MM.1S (cell line): ENCODE results near the gene ILF3.

Source experiments
- DNase-seq: peaks from one replicate; pipeline ENCODE4 v3.0.0-alpha.2; 2015
- H2AFZ ChIP-seq: fragments of 300-600 bp; sonication (generic); 2 replicates; pipeline ENCODE4 v1.6.0; 2016; ENCODE audit warnings: antibody characterized with exemption, low read length
- H3F3A ChIP-seq: fragments of 300-600 bp; sonication (generic); 2 replicates; pipeline ENCODE4 v1.6.1; 2016; ENCODE audit warnings: mild to moderate bottlenecking, antibody characterized with exemption, low read length, moderate library complexity, mixed read lengths; ENCODE audit not compliant: insufficient read depth
- H3K27ac ChIP-seq: fragments of 300-600 bp; sonication (generic); 2 replicates; pipeline ENCODE4 v1.5.1; 2016; ENCODE audit warnings: mild to moderate bottlenecking, low read length
- H3K27me3 ChIP-seq: fragments of 300-600 bp; sonication (generic); replicated peaks from 2 replicates; pipeline ENCODE4 v1.6.0; 2016; ENCODE audit warnings: low read length; ENCODE audit not compliant: insufficient read depth
- H3K36me3 ChIP-seq: fragments of 300-600 bp; sonication (generic); replicated peaks from 2 replicates; pipeline ENCODE4 v1.6.1; 2016; ENCODE audit warnings: mild to moderate bottlenecking, low read length, mixed read lengths; ENCODE audit not compliant: insufficient read depth
- H3K4me1 ChIP-seq: fragments of 300-600 bp; sonication (generic); 2 replicates; pipeline ENCODE4 v1.6.1; 2016; ENCODE audit warnings: low read length, mixed read lengths
- H3K4me2 ChIP-seq: fragments of 300-600 bp; sonication (generic); 2 replicates; pipeline ENCODE4 v1.6.0; 2016; ENCODE audit warnings: low read depth, low read length
- H3K4me3 ChIP-seq: fragments of 300-600 bp; sonication (generic); 2 replicates; pipeline ENCODE4 v1.5.1; 2016; ENCODE audit warnings: low read length, mixed read lengths
- H3K79me2 ChIP-seq: fragments of 300-600 bp; sonication (generic); 2 replicates; pipeline ENCODE4 v1.6.1; 2016; ENCODE audit warnings: mixed run types, low read length, mixed read lengths
- H3K9ac ChIP-seq: fragments of 300-600 bp; sonication (generic); 2 replicates; pipeline ENCODE4 v1.6.1; 2016; ENCODE audit warnings: low read length, mixed read lengths
- H3K9me2 ChIP-seq: fragments of 300-600 bp; sonication (generic); replicated peaks from 2 replicates; pipeline ENCODE4 v1.6.1; 2016; ENCODE audit warnings: mild to moderate bottlenecking, low read length, mixed read lengths; ENCODE audit not compliant: insufficient read depth
- H3K9me3 ChIP-seq: fragments of 300-600 bp; sonication (generic); replicated peaks from 2 replicates; pipeline ENCODE4 v1.6.1; 2016; ENCODE audit warnings: mild to moderate bottlenecking, low read length, mixed read lengths; ENCODE audit not compliant: insufficient read depth
- H4K20me1 ChIP-seq: fragments of 300-600 bp; sonication (generic); 2 replicates; pipeline ENCODE4 v1.6.1; 2016; ENCODE audit warnings: mild to moderate bottlenecking, low read length, moderate library complexity, mixed read lengths; ENCODE audit not compliant: insufficient read depth
- EZH2 ChIP-seq: fragments of 300-600 bp; sonication (generic); optimal IDR thresholded peaks from 2 replicates; pipeline ENCODE3; 2017; ENCODE audit warnings: low read depth, mild to moderate bottlenecking, antibody characterized with exemption, low read length, mixed read lengths
- EZH2phosphoT487 ChIP-seq: fragments of 300-600 bp; sonication (generic); IDR thresholded peaks from 2 replicates; pipeline ENCODE4 v1.6.1; 2018; ENCODE audit warnings: antibody characterized with exemption, low read length
- TF ChIP-seq, protein P1 (sequence below): fragments of 300-600 bp; sonication (generic); IDR thresholded peaks from 2 replicates; pipeline ENCODE4 v1.5.1; 2016; ENCODE audit warnings: antibody characterized with exemption, low read length, mixed read lengths

Gene ILF3

DNA sequence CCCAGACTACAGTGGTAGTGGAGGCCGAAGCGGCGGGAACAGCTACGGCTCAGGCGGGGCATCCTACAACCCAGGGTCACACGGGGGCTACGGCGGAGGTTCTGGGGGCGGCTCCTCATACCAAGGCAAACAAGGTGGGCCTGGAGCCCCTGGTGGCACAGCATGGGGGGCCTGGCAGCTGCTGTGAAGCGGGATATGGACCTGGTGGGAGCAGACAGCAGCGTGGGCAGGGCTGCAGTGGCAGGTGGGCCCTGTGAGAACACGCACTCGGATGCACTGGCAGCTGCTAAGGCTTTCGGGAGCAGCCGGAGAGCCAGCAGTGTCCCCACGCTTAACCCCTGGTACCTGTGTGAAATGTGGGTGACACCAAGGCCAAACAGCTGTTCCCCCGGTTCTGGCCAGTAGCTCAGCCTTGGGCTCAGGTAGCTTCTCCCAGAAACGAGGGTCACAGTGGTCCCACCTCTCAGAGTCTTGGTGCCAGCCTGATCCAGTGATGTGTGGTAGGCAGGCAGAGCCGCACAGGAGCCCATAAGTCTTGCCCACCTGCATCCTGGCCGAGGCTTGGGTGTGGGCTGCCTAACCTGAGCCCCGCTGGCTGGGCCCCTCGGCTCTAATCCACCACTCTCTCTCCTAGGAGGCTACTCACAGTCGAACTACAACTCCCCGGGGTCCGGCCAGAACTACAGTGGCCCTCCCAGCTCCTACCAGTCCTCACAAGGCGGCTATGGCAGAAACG lies 34.6 kb downstream of the ILF3 start:
- Histone ChIP-seq H3F3A (no peaks in the 10 kb centered on the region; the same call in 1 of the 2 replicates), H3K27me3 (no peaks in the 10 kb centered on the region)

DNA sequence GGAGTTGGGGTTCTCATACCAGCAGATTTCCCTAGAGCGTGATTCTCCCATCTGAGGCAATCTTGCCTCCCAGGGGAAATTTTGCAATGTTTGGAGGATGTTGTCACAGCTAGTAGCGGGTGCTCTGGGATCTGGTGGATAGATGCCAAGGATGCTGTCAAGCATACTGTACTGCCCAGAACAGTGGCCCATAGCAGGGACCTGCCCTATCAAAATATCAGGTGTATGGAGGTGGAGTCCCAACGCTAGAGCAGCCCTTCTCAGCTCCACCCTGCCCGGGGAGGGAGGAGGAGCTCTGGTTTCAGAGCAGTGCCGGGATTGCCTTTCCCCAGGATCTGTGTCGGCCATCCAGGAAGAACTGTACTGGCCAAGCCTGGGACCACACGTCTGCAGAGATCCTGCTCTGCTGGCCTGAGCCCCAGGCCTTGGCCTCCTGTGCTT lies 36.2 kb downstream of the ILF3 start:
- H3K27me3 ChIP-seq, result no peaks in the 10 kb centered on the region
- H3K4me1 ChIP-seq, result no peaks in the 10 kb centered on the region
- peaks cover 12% of the 10 kb centered on the region for H3F3A ChIP-seq
- H3K9me3 ChIP-seq, result no peaks in the 10 kb centered on the region
- H3K4me3 ChIP-seq, result no peak overlapping the region
- TF ChIP-seq EZH2phosphoT487 (no peak), EZH2 (no peak)
- TF ChIP-seq, protein P1, sequence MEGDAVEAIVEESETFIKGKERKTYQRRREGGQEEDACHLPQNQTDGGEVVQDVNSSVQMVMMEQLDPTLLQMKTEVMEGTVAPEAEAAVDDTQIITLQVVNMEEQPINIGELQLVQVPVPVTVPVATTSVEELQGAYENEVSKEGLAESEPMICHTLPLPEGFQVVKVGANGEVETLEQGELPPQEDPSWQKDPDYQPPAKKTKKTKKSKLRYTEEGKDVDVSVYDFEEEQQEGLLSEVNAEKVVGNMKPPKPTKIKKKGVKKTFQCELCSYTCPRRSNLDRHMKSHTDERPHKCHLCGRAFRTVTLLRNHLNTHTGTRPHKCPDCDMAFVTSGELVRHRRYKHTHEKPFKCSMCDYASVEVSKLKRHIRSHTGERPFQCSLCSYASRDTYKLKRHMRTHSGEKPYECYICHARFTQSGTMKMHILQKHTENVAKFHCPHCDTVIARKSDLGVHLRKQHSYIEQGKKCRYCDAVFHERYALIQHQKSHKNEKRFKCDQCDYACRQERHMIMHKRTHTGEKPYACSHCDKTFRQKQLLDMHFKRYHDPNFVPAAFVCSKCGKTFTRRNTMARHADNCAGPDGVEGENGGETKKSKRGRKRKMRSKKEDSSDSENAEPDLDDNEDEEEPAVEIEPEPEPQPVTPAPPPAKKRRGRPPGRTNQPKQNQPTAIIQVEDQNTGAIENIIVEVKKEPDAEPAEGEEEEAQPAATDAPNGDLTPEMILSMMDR, result no peak
- H3K27ac ChIP-seq, result no peak overlapping the region
- H3K9ac ChIP-seq, result no peak overlapping the region
- H3K79me2 ChIP-seq, result peaks cover 12% of the 10 kb centered on the region
- H3K36me3 ChIP-seq, result peaks cover 4% of the 10 kb centered on the region; the same call in 1 of the 2 replicates
- H4K20me1 ChIP-seq, result peaks cover 3% of the 10 kb centered on the region; the same call in 1 of the 2 replicates
- H3K9me2 ChIP-seq, result no peaks in the 10 kb centered on the region
- H2AFZ ChIP-seq, result no peak overlapping the region
- H3K4me2 ChIP-seq, result no peak overlapping the region
- DNase-seq, result no peak

More for the DNA sequence above, 34.6 kb downstream of the ILF3 start:
- no peak overlapping the region for H3K4me2 ChIP-seq
- peaks cover 7% of the 10 kb centered on the region; the same call in 1 of the 2 replicates for H4K20me1 ChIP-seq
- DNase-seq, result no peak
- H3K36me3 ChIP-seq, result peaks cover 21% of the 10 kb centered on the region
- peaks cover 28% of the 10 kb centered on the region for H3K79me2 ChIP-seq
- H3K4me3 ChIP-seq, result no peak overlapping the region
- H3K9me2 ChIP-seq, result no peaks in the 10 kb centered on the region
- H3K27ac ChIP-seq, result no peak overlapping the region
- no peaks in the 10 kb centered on the region for H3K9me3 ChIP-seq
- H3K9ac ChIP-seq, result no peak overlapping the region
- H3K4me1 ChIP-seq, result no peaks in the 10 kb centered on the region
- TF ChIP-seq EZH2 (no peak), EZH2phosphoT487 (no peak)
- TF ChIP-seq, protein P1, result no peak
- H2AFZ ChIP-seq, result no peak overlapping the region

DNA sequence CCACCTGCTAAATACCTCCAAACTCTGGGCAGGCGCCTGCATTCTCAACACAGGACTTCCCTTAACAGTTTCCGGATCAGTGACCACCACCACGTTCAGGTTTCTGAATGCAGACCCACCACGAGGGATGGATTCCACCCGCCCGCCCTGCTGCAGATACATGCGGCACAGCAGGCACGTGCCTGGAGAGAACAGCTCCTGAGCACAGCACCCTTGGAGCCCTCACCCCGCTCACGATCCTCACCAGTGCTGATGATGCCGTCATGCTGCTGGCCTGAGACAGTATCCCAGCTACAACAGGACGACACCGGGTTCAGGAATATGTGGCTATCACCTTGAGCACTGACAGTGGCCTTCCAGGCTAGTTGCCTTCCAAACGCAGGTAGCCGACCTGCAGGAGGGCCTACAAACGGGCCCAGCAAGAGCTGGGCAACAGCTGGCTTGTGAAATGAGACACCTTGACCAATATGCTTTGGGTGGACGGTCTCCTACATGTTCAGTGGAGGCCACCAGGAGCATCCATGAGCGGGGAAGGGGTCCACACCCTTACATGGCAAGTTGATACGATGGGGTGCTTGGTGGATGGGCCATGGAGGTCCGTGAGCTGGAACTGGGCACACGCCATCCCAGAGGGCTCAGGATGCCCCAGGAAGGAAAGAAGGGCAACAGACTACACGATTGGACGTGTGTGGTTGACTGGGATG lies 37.2 kb downstream of the ILF3 start:
- no peak overlapping the region for H3K9ac ChIP-seq
- H3K4me2 ChIP-seq, result no peak overlapping the region
- peaks cover 6% of the 10 kb centered on the region; the same call in 1 of the 2 replicates for H3K79me2 ChIP-seq
- no peak for DNase-seq
- no peak overlapping the region for H2AFZ ChIP-seq
- no peaks in the 10 kb centered on the region for H3K9me3 ChIP-seq
- H3F3A ChIP-seq, result peaks cover 14% of the 10 kb centered on the region
- no peaks in the 10 kb centered on the region for H3K36me3 ChIP-seq
- H3K27me3 ChIP-seq, result no peaks in the 10 kb centered on the region
- no peak overlapping the region for H3K27ac ChIP-seq
- no peaks in the 10 kb centered on the region for H3K4me1 ChIP-seq
- no peak for TF ChIP-seq EZH2phosphoT487
- TF ChIP-seq, protein P1, result no peak
- TF ChIP-seq EZH2, result no peak
- H4K20me1 ChIP-seq, result peaks cover 3% of the 10 kb centered on the region; the same call in 1 of the 2 replicates
- H3K9me2 ChIP-seq, result no peaks in the 10 kb centered on the region
- H3K4me3 ChIP-seq, result no peak overlapping the region
